ENCODE results near the gene SORCS1.

GRCh38 chr10:106825576-106826364 is 338.7 kb downstream of the SORCS1 start:
- TF ChIP-seq, protein P1, sequence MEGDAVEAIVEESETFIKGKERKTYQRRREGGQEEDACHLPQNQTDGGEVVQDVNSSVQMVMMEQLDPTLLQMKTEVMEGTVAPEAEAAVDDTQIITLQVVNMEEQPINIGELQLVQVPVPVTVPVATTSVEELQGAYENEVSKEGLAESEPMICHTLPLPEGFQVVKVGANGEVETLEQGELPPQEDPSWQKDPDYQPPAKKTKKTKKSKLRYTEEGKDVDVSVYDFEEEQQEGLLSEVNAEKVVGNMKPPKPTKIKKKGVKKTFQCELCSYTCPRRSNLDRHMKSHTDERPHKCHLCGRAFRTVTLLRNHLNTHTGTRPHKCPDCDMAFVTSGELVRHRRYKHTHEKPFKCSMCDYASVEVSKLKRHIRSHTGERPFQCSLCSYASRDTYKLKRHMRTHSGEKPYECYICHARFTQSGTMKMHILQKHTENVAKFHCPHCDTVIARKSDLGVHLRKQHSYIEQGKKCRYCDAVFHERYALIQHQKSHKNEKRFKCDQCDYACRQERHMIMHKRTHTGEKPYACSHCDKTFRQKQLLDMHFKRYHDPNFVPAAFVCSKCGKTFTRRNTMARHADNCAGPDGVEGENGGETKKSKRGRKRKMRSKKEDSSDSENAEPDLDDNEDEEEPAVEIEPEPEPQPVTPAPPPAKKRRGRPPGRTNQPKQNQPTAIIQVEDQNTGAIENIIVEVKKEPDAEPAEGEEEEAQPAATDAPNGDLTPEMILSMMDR (IDR thresholded peaks at IDR 0.05; ENCODE audit: low read depth, low read length, poor library complexity, severe bottlenecking) = no peak
- no peak for TF ChIP-seq EZH2phosphoT487 (IDR thresholded peaks at IDR 0.05; ENCODE audit: borderline replicate concordance, low read length)
